HG03460 (cell line): ENCODE results near the gene CCL4.
A peak's percentile ranks its signal among the peaks of the same experiment; 100 is the strongest.
"Not testable (repeated sequence)": the region's sequence is repeated elsewhere in the genome, so short reads cannot be mapped to it uniquely, and the experiment has no call there.

Experiments
- ATAC-seq: cut with Tn5 transposase; IDR thresholded peaks from one replicate; pipeline ENCODE4 v1.9.1; 2021; ENCODE audit not compliant: unreplicated experiment

CCL4 gene

DNA sequence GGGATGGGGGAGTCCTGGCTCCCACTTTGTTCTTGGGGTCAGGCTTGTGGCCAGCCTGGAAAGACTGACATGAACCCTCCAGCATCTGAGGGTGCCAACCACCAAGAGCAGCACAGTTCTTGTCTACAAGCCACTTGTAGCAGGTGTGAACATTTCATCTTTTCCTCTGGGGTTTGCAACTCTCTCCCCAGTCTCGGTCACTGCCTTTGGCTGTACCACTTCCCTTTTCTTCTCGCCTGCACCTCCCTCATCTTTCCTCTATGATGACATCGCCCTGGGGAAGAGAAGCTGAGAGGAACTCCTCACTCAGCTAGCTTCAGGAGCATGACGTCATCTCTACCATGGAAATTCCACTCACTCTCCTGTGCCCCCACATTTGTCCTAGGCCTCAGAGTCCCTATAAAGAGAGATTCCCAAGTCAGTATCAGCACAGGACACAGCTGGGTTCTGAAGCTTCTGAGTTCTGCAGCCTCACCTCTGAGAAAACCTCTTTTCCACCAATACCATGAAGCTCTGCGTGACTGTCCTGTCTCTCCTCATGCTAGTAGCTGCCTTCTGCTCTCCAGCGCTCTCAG is at the start of gene CCL4:
Gene CCL4, plus strand, starts transcription at position 427 of the 575 bp plus-strand sequence. Its CDS starts 79 bp downstream, at position 506.
- peak; percentile 77 for ATAC-seq

DNA sequence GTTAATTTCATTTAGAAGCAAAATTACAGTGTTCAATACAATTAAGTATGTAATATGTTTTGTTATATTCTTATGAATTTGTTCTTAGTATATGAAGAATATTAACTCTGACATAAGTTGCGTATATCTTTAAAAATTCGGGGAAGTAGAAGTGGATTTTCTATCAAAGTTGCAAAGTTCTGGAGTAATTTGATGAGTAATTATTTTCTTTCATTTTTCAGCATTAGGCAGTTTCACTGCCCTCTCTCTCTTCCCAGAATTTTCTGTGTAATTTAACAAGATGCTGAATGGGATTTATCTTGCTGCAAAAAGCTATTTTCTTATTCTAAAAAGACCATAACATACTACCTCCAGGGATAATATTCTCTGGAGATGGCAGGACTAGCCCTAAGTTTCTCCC is 48.5 kb upstream of the CCL4 start:
- ATAC-seq = no peak

DNA sequence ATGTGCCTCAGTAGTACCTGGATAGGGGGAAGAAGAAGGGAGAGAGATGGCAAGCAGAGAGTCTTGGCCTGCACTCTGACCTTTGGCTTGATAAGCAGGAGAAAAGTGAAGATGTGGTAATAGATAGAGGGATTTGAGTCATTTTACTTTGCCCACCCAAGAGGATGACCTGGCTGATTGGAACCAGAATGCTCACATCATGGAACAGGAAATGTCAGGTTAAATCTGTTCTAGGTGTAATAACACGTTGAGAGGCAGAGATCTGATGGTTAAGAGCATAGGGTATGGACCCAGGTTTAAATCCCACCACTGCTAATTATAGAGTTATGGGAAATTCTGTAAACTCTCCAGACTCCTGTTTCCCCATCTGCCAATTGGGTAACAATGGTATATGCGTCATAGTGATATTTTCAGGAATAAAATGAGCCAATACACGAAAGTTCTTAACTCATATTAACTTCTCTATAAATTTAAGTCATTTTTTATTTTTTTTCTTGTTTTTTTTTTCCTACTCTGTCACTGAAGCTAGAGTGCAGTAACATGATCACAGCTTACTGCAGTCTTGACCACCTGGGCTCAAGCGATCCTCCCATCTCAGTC is 47.6 kb upstream of the CCL4 start:
- no peak for ATAC-seq

DNA sequence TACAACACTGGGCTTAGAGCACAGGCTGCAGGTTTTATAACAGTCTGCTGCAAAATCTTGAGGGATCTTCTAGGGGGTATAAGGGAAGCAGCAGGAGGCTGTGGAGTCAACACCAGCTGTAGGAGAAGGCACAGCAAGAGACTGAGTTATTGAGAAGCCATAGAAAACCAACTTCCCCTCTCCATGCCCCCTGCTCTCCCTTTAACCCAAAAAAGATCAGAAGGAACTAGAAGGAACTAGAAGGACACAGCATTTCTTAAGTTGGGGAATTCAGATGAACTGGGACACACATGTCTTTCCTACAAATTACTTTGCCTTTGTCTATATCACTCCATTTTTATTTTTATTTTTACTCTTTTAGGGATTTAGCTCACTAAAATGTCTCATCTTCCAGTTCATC is 45.7 kb upstream of the CCL4 start:
- ATAC-seq = no peak

DNA sequence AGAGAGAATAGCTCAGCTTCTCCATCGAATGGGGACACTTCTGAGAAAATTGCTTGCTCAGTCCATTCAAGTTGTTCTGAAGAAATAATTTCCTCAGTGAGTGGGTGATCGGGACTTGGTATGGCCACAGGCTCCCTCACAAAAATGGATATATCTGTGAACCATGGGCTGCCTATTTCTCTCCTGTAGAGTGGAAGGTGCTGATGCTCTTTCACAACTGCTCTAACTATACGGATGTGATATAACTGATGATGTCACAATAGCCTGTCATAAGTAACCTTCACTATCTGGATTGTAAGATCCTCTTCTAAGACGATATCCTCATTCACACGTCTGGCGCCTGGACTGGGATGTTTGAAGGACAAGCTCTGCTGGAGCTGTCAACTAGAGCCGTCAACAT is 44.2 kb upstream of the CCL4 start:
- no peak for ATAC-seq

- no peak for ATAC-seq
Measured at GRCh38 chr17:36060816-36061215, 42.8 kb upstream of the CCL4 start.

- no peak for ATAC-seq
Measured at GRCh38 chr17:36063786-36064541, 39.7 kb upstream of the CCL4 start, which contains the start of gene CCL18. TSS of gene CCL18 (plus strand) at chr17:36064272. CDS start at chr17:36064343, 71 bp downstream.

DNA sequence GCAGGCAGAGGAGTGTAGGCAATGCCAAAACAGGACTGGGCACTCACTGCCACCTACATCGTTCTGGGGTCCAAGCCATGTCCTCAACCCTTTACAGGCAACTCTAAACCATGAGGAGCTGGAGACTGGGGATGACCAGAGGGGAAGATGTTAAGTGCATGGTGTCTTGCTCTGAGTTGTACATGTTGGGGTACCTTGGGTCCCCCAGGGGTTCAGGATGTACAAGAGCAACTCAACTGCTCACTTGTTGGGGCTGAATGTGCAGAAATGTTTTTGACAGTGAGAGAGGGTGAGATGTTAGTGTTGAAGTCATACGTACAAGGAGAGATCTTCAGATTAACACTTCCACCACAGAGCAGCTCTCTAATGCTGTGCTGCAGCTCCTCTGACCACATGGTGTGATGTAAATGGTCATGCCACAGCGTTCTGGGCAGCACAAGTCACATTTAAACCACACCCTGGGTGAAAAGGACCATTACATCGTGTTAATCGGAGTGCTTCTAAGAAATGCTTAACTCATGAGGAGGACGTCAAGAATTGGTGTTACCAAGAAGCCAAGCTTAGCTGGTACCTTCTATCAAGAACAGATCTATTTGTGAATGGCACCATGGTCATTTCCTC is 37.2 kb upstream of the CCL4 start:
- no peak for ATAC-seq

GRCh38 chr17:36068524-36068923 is 35.1 kb upstream of the CCL4 start:
- no peak for ATAC-seq

- no peak for ATAC-seq
Measured at GRCh38 chr17:36069136-36069535, 34.5 kb upstream of the CCL4 start.

- ATAC-seq = no peak
Measured at GRCh38 chr17:36070427-36070826, 33.2 kb upstream of the CCL4 start.

DNA sequence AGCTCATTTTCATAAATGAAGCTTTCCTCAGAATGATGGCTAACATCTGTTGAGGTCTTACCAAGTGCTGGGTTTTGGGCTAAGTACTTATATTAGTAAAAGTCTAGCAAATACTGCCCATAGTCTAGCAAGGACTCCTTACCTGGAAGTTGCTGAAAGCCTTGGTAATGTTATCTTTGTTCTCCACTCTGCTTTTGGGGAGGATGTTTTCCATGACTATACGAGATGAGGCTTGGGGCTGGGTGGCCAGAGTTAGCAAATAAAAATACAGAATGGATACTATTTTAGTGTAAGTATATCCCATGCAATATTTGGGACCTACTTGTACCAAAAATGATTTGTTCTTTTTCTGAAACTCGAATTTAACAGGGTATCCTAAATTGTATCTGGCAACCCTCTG is 31.9 kb upstream of the CCL4 start:
- no peak for ATAC-seq

DNA sequence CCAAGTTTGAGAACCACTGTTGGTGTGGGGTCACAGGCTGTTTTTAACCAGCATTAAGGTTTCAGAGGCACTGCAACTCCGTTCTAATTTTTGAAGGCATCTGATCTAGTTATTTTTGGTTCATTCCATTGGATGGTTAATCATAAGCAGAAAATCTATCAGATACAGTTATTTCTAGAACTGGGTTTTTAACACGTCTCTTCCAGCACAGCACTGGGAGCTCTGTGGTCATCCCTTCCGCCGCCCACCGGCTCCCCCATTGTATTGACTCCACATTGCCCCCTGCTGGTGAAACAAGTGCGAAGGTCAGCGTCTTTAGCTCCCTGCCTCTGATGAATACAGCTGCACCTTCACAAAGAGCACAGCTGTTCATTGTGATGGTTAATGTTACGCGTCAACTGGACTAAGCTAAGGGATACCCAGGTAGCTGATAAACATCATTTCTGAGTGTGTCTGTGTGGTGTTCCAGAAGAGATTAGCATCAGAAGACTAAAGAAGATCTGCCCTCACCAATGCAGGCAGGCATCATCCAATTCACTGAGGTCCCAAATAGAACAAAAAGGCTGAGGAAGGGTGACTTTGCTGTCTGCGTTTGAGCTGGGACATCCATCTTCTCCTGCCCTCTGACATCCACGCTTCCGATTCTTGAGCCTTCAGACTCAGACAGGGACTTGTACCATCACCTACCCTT is 31.1 kb upstream of the CCL4 start:
- no peak for ATAC-seq

DNA sequence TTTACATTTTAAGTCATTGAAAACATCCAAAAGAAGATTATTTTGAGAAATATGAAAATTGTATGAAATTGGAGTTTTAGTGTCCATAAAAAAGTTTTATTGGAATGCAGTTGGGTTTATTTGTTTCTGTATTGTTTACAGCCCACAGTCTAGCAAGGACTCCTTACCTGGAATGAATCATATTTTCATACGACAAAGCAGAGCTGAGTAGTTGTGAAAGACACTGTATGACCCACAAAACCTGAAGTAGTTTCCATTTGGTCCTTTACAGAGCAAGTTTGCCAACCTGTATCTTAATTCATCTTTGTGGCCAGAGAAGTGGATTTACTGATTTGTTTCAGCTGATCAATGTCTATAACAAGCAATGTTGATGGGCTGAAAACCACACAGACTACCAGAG is 29.3 kb upstream of the CCL4 start:
- ATAC-seq = no peak

DNA sequence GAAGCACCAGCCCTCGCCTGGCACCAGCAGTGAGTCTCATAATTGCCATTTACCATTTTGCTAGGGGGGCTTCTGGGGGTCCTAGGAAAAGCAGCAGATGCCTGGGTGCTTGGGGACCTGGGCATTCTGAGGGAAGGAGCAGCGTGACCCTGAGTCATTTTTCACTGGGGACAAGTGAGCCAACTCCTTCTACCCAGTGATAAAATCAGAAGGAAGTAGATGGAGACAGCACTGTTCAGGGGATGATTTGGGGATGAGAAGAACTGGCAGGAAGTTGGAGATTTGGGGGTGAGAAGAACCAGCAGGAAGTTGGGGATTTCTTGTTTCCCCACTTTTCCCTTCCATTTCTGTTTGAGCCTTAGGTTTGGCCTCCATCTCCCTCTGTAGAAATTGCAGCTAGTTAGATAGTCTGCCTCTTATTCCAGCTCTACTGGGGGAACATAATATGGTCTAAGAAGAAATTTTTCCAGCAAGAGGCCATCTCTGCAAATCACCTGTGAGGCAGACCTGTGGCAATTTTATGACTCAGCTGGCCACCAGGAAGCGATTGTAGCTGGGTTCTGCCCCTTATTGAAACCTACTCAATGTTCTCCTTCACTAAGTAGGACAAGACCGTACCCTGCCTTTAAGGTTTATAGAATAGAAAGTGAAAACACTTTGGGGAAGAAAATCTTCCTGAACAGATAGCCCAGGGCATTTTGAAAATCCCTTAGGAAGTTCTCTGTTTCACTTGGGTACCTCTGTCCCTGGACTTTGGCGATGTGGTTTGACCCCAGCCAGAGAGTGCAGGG is 21.8 kb upstream of the CCL4 start:
- ATAC-seq = peak; percentile 49

DNA sequence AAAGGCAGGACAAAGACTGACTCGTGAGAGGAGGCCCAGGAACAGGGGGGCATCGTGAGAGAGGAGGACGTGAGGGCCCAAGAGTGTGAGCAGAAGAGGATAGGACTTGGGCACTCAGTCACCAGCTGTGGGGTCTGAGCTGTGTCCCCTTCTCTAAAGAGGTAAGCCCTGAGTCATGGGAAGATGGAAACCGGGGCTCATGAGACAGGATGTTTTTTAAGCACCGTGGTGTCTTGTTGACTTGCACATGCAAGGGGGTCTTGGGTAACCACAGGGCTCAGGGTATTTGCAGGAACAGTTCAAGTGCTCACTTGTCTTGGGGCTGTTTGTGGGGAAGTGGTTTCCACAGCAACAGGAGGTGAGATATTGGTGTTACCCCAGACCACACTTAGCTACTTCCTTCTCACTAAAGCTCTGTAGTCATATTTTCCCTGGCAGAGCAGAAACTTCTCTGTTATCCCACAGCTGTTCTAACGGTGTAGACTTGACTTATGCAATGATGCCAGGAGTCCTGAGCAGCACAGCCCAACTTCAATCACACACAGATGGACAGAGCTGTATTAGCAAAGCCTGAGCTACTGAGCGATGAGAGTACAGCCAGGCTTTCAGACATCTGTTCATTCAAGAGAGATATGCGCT is 21.0 kb upstream of the CCL4 start:
- ATAC-seq = peak; percentile 59

GRCh38 chr17:36083691-36084090 is 19.9 kb upstream of the CCL4 start:
- ATAC-seq = not testable (repeated sequence)

DNA sequence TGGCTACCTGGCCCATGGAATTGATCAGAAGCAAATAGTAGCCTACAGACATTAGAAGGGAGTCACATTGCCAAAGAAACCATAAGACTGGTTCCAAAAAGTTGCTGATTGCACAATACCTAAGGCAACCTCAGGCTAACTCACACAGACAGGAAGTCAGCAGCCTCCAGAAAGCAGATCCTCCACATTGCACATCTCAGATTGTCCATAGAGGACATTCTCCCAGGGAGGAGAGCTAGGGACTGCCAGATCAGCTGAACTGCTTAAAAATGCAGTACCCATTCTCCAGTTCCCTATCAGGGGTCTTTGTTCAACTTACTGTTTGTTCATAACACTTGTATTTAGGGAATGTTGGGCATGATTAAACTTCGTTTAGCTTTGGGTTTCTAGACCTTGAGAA is 17.9 kb upstream of the CCL4 start:
- ATAC-seq = no peak

DNA sequence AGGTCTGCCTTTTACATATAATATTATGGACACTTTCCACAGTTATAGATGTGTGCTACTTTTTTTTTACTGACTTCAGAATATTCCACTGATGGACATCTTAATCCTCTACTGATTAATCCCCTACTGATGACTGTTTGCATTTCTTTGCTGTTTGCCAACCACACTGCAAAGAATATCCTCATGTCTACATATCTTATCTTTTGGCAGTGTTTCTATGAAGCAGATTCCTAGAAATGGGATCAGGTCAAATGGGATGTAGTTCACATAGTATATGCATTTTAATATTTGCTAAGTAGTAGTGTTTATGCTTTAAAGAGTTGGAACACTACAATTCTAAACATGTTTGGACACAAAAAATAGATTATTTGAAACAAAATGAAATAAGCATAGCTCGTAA is 16.8 kb upstream of the CCL4 start:
- ATAC-seq = no peak

DNA sequence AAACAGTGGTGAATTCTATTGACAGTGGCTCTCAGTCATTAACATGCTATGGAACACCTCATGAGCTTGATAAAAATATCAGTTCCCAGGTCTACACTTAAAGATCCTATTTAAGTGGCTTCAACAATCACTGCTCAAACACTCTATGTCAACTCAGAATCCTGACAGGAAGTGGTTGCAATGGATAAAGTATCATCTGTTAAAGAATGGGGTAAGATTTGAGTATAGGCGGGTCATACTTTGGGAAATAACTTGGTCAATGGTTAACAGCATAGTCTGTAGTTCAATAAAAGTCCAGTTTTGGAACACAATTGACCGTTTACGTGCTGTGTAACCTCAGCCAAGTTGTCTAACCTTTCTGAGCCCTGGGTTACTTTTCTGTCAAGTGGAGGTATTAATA is 16.2 kb upstream of the CCL4 start:
- ATAC-seq = not testable (repeated sequence)
